Measurements from ENCODE around the gene DPM3. TPM values are rescaled to one million over a fixed set of nuclear protein-coding genes. Genes with fewer than 3 reads are reported as not detected.

Gene DPM3
- total and polyA plus RNA-seq, 2 of the 13 experiments (the other 11 are each of a cell fraction or from before 2014, with no cell fraction given) = 23.2 to 53.4 TPM

DNA sequence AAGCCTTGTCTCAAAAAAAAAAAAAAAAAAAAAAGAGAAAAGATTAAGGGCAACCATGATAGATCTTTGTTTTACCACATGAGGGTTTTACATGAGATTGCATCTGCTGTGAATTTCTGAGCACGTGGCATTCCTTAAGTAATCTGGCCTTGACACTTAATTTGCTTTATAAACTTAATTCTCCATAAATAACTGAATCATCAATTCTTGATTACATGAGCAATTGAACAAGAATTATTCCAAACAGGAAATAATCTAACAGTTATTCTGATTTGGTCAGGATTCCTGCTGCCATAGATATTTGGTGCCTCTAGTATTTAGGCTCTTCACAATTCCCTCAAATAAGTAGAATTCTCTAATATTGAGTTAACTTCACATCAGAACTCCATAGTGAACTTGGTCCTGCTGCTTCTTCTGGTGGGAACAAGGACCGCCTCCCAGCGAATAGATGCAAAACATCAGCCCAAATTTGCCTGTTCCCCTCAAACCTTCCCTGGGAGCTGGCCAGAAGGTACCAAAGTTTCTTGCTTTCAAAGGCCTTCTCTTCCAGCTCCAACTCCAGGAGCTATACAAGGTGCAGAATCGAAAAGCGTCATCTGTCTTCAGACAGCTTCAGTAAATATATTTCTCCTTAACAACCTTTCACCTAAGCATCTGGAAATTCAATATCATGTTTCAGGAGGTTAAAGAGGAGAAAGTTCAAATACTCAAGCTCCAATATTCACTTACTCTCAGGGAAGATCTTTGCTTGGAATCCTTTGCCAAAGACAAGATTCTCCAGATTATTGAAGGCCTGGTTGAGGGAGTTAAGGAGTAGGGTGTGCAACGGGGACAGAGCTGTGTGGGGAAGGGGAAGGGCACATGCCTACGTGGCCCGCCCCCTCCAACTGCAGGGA lies 31.8 kb upstream of the DPM3 start (continued):
- TF ChIP-seq ZC3H4 (CRISPR knock-in tag; IDR thresholded peaks at IDR 0.05; ENCODE audit: borderline replicate concordance) (no peak), ZBTB3 (CRISPR knock-in tag; IDR thresholded peaks at IDR 0.05; ENCODE audit: borderline replicate concordance, low read depth) (no peak)

- POLR2A ChIA-PET = interaction anchor here (5.9 kb wide), 1 partner anchor 44 kb away, joined by 56 read pairs; the partner anchor contains the start of gene EFNA1
- in situ Hi-C loops (cut with HindIII; ENCODE audit: extremely low pct_ligation_motif_present, low pct_unique_long_range_greater_than_20kb) = no loop called here
- H3K9me3 ChIP-seq (ENCODE audit: low read length) = no peaks in the 10 kb centered on the region
Measured at GRCh38 chr1:155170806-155171205, 30.5 kb upstream of the DPM3 start.

More at GRCh38 chr1:155170806-155171205, 30.5 kb upstream of the DPM3 start:
- H3K9ac ChIP-seq (ENCODE audit: insufficient read depth, low read depth, low read length) = no peak overlapping the region
- peaks cover 10% of the 10 kb centered on the region for H3K79me2 ChIP-seq (ENCODE audit: insufficient read depth, low read length)
- H3K36me3 ChIP-seq (replicated peaks in 1 of 2; ENCODE audit: control insufficient read depth in 1 of 2, insufficient read depth in 2 of 2, low read length in 2 of 2) = peaks cover 0 to 12% of the 10 kb centered on the region in 2 experiments; a peak in 2 of 5 replicates
- no peak for ATAC-seq
- WGBS (ENCODE audit: low lambda C conversion rate) = 95% methylated on average over 7 of the region's 7 CpGs
- peaks cover 40% of the 10 kb centered on the region for H3K4me1 ChIP-seq (ENCODE audit: insufficient read depth, low read length)
- intact Hi-C loops (cut with micrococcal nuclease; ENCODE audit: unreplicated experiment) = no loop called here
- no peak overlapping the region for H3K27ac ChIP-seq (ENCODE audit: extremely low read length, insufficient read depth, low read length)
- CTCF ChIA-PET (ENCODE audit: low intra/inter-chr PET ratio, low total read pairs) = no interaction called here
- H2AFZ ChIP-seq (ENCODE audit: low read length) = no peak overlapping the region
- no peak overlapping the region for H3K4me2 ChIP-seq (ENCODE audit: low read depth, low read length)
- no TSS peak for BruUV-seq (replicated peaks)
- no peak for TF ChIP-seq MXD4 (CRISPR knock-in tag; IDR thresholded peaks at IDR 0.05)
- no peak for TF ChIP-seq ZNF331 (CRISPR knock-in tag; IDR thresholded peaks at IDR 0.05)
- TF ChIP-seq GATAD1 (CRISPR knock-in tag; IDR thresholded peaks at IDR 0.05) = no peak
- no peak for TF ChIP-seq GPN1 (CRISPR knock-in tag; IDR thresholded peaks at IDR 0.05; ENCODE audit: borderline replicate concordance)
- no peak for TF ChIP-seq ZKSCAN5 (CRISPR knock-in tag; IDR thresholded peaks at IDR 0.05)
- no peak for TF ChIP-seq SIX1 (CRISPR knock-in tag; IDR thresholded peaks at IDR 0.05; ENCODE audit: borderline replicate concordance)
- TF ChIP-seq IRF1 (CRISPR knock-in tag; IDR thresholded peaks at IDR 0.05; ENCODE audit: low read depth) = no peak
- TF ChIP-seq HOXA5 (CRISPR knock-in tag; IDR thresholded peaks at IDR 0.05) = no peak
- TF ChIP-seq ZNF253 (CRISPR knock-in tag; IDR thresholded peaks at IDR 0.05; ENCODE audit: borderline replicate concordance) = no peak
- no peak for TF ChIP-seq SAP130 (CRISPR knock-in tag; IDR thresholded peaks at IDR 0.05; ENCODE audit: low read depth)
- no peak for TF ChIP-seq HOXA3 (CRISPR knock-in tag; IDR thresholded peaks at IDR 0.05)
- TF ChIP-seq RFX1 (IDR thresholded peaks at IDR 0.05) = no peak
- no peak for TF ChIP-seq ZSCAN25 (CRISPR knock-in tag; IDR thresholded peaks at IDR 0.05)
- no peak for TF ChIP-seq KDM1A (CRISPR knock-in tag; IDR thresholded peaks at IDR 0.05)
- H4K20me1 ChIP-seq (ENCODE audit: insufficient read depth, low read length) = no peaks in the 10 kb centered on the region
- H3K4me3 ChIP-seq (replicated peaks in 1 of 3; ENCODE audit: insufficient read depth in 1 of 3, low read depth in 2 of 3, low read length in 3 of 3) = no peak overlapping the region
- H3K27me3 ChIP-seq (ENCODE audit: control insufficient read depth in 1 of 2, insufficient read depth in 2 of 2, low read length in 2 of 2) = 0 out of 5 replicates have a peak, but pooled peaks cover 0 to 4% of the 10 kb centered on the region in 2 experiments
- DNase-seq (ENCODE audit: low spot score) = no peak
- no peak for FAIRE-seq
